GM18870 (cell line): Measurements from ENCODE around the gene WIPI1.

Experiments
- ATAC-seq: cut with Tn5 transposase; IDR thresholded peaks from one replicate; pipeline ENCODE4 v1.9.1; 2021; ENCODE audit warnings: moderate library complexity; ENCODE audit not compliant: unreplicated experiment

WIPI1 gene

DNA sequence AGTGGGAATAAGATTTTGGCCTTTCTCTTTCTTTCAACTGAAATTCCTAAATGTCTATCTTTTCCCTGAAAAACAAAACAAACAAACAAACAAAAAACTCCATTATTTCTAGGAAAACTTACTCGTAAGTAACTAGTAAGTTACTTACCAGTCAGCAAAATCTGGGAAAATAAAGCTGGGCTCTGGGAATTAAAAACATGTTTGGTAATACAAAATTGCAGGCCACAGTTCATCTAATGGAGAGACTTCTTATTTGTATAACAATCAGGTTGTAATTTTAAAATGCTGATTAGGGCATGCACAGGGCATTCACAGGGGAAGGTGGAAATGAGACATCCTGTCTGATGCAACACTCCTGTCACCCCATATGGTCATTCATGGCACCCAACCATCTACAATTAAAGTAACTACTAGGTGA lies 3.8 kb upstream of the WIPI1 start:
- ATAC-seq, result no peak

GRCh38 chr17:68460715-68461114 lies 3.4 kb upstream of the WIPI1 start:
- ATAC-seq, result no peak

DNA sequence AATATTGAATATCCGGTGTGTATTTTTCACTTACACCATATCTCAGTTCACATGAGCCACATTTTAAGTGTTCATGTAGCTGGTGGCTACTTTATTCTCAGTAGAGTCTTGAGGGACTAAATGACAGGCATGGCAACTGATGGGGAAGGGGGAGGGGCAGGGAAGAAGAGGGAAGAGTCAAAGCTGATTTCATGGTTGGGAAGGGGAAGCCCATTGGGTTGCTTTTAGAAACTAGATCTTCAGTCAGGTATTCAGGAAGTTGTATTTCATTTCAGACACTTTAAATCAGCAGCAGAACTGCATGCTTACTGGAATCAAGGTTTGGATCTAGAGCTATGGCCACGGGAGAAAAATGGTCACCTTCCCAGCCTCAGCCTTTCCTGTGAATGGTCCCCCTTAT lies 2.9 kb upstream of the WIPI1 start:
- ATAC-seq, result no peak

DNA sequence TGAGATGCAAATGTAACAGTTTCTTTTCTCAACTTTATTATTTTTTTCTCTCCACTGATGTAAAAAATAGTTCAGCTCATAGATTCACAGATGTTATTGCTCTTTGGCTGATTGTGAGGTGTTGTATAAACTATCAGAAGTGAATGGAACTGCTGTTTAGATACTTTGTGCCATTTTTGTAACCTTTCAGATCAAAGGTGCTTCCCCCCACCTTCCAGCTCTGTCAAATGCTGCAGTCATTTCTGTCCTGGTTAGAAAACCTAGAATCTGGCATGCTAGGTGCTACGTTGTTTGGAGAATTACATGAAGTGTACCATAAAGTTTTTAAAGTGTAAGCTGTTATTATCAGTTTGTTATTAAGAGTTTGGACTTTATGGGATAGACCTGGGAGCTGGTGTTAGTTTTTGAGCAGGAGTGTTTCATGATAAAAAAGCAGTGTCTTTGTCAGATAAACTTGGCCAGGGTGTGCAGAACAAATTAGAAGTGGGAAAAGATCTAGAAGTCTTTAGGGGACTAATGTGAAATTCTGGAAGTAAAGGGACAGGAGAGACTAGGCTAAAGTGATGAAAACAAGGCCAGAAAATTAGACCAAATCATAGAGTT lies 1.8 kb upstream of the WIPI1 start:
- peak; percentile 30 for ATAC-seq

GRCh38 chr17:68458260-68459036 lies 1.2 kb upstream of the WIPI1 start:
- ATAC-seq, result peak; percentile 4

GRCh38 chr17:68457539-68458259 lies 403 bp upstream of the WIPI1 start:
- ATAC-seq, result peak; percentile 69

DNA sequence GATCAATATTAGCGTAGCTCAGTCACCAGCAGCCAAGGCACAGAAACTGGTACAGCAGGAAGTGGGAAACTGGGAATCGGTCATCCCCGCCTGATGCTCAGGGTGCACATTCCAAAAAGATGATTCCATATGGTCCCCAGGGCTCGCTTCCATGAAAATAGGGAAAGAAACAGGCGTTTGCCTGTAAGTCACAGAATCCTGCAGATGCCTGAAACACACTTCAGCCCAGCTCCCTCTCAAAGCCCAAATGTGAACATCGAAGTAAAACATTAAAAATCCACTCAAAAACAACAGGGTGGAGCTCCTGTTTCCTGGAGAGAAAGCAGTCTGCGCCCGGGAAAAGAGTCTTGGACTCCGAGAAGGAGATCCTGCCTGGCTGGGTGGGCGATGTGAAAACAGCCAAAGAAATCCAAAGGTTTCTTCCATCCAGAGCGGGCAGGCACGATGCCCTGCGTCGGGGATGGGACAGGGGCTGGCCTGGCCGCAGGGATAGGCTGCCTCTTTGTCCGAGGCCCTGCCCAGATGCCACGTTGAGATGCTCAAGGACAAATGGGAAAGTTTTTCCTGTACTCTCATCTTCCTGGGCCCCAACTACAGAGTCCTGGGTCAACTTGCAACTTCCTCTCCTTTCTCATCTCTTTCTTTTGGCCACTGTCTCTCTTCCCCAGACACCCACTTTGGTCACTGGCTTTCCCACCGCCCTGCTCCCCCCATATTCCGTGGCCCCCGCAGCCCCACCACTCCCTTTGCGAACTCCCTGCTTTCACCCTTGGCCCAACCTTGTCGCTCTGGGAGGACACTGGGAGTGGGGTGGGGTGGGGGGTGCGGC lies 743 bp downstream of the WIPI1 start:
- ATAC-seq, result no peak

GRCh38 chr17:68455901-68456338 lies 1.4 kb downstream of the WIPI1 start:
- ATAC-seq, result no peak

DNA sequence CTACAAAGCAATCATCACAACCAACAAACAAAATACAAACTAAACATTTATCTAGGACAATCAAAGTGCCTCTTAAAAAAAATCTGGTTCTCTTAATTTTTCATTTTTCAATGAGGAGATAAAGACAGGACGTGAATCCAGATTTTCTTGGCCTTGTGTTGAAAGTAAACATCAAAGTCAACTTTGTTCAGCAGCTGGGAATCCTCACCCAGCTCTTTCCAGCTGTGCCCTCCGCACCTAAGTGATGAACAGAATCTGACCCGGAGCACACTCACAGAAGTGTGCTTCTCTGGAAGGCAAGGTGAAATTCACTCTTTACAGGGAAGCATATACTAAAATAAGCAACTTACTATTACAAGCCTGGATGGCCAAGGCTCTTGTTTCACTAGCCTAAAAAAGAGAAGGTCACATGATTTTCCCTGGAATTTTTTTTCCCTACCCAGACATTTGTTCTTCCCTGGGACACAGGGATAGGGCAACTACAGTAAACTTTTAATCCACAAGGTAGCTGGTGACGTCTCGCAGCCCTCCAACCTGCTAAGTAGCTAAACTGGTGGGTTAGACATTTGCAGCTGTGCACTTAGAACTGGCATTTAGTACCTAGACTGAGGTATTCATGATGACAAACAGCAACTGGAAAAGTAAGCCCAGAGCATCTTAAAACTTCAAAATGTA lies 3.2 kb downstream of the WIPI1 start:
- no peak for ATAC-seq

GRCh38 chr17:68452724-68453290 lies 4.5 kb downstream of the WIPI1 start:
- ATAC-seq, result no peak

DNA sequence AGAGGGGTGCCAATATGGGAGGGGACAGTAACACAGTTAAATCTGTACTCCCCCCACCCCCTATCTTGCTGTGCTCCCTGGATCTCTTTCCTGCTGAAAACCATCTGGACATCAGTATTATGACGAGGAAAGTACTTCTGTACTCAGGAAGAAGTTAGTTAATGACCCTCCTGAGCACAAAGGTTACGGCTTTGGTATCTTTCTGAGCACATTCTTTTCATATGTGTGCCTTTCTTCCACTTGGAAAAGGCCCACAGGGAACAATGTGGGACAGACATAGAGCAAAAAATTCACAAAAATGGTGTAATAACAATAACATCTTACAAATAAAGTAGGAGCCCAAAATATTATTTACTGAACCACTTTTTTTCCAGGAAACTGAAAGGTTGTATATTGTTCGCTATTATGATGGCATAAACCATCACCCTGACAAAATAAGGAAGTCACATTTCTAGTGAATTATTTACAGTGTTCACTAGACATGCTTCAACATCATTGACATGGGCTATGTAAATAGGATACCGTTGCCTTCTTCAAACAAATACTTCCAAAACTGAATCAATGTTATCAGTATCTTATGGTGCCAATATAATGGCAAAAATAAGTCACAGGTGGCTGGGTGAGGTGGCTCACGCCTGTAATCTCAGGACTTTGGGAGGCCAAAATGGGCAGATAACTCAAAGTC lies 5.5 kb downstream of the WIPI1 start:
- ATAC-seq, result no peak

GRCh38 chr17:68450801-68451200 lies 6.5 kb downstream of the WIPI1 start:
- ATAC-seq, result no peak

GRCh38 chr17:68450391-68450790 lies 6.9 kb downstream of the WIPI1 start:
- ATAC-seq, result no peak

GRCh38 chr17:68449021-68449739 lies 8.1 kb downstream of the WIPI1 start:
- ATAC-seq, result no peak

GRCh38 chr17:68446626-68447041 lies 10.7 kb downstream of the WIPI1 start:
- ATAC-seq, result no peak

DNA sequence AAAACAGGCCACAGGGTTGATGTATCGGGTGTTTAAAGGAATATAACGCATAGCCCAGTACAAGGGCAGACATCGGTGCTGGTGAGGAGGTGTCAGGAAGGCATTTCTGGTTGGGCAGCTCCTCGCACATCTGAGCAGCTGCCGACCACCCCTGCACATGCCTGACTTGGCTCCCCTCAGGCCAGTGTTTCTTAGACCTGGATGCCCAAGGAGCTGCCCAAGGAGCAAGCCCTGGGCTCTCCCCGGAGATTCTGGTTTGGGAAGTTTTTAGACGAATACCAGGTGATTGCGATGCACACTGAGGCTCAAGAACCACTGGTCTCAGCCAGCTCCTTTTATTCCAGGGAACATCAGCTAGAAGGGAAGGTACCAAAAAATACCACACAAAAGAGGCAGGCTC lies 11.6 kb downstream of the WIPI1 start:
- no peak for ATAC-seq

DNA sequence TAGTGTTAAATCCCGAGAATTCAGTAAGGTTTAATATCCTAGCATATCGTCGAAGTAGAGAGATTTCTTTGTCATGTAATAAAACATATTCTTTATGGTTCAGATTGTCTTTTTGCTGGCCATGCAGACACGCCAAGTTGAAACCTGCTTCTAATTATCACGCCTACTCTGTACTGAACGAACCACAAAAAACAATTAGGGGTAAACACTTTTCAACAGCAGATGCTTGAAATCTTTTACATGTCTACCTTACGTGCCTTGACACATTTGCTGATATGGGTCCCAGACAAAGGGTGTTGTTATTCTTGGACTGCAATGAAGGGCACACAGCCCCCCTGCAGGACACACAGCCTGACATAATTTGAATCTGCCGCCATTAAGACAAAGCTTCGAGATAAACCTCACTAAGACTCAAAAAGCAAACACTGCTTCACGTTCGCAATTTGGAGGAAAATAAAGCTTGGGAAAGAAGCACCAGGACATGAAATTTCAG lies 13.3 kb downstream of the WIPI1 start:
- no peak for ATAC-seq

GRCh38 chr17:68441070-68441770 lies 16.1 kb downstream of the WIPI1 start:
- ATAC-seq, result no peak
